Left lung (tissue), 10 donors: ENCODE results near the gene TTC31. TPM values are rescaled to one million over a fixed set of nuclear protein-coding genes. Genes with fewer than 3 reads are reported as not detected.

Experiments
- ATAC-seq: fragments of 200-7000 bp; cut with Tn5 transposase; one replicate; pipeline ENCODE4 v1.9.1; 2020; ENCODE audit warnings: moderate library complexity
- DNase-seq, 4 donors: peaks; one replicate each; pipeline ENCODE4 v3.0.0-alpha.2; 2013 to 2020
- H3K27ac ChIP-seq, 2 donors: fragments of 200-600 bp; sonication (generic) in 1 of 2; one replicate each; pipeline versions ENCODE4 v1.5.0 to v1.8.0; 2020 to 2021
- H3K27me3 ChIP-seq, 2 donors: fragments of 200-600 bp; sonication (generic) in 1 of 2; one replicate each; pipeline versions ENCODE4 v1.5.0 to v1.8.0; 2020 to 2021
- H3K36me3 ChIP-seq, 2 donors: fragments of 200-600 bp; sonication (generic) in 1 of 2; one replicate each; pipeline versions ENCODE4 v1.5.0 to v1.8.0; 2020 to 2021
- H3K4me1 ChIP-seq, 2 donors: fragments of 200-600 bp; one replicate each; pipeline ENCODE4 v1.8.0; 2021
- H3K4me3 ChIP-seq, 2 donors: fragments of 200-600 bp; sonication (generic) in 1 of 2; one replicate each; pipeline versions ENCODE4 v1.5.0 to v1.8.0; 2020 to 2021; ENCODE audit warnings: mild to moderate bottlenecking in 1 of 2
- H3K9me3 ChIP-seq, 2 donors: fragments of 200-600 bp; sonication (generic) in 1 of 2; one replicate each; pipeline versions ENCODE4 v1.5.0 to v1.8.0; 2020 to 2021
- CTCF ChIP-seq, 2 donors: fragments of 200-600 bp; sonication (generic) in 1 of 2; IDR thresholded peaks; one replicate each; pipeline versions ENCODE4 v1.5.0 to v1.8.0; 2021; ENCODE audit warnings: antibody characterized with exemption in 2 of 2
- intact Hi-C, 2 donors: fragments of 100-400 bp; cut with DNase I; formaldehyde crosslinking; loops; one replicate each; pipeline versions ENCODE4 v1.11.2 to v1.14.2; 2022
- polyA plus RNA-seq, 6 donors: library from polyadenylated mRNA; unstranded; fragments of 120-200 nt; gene quantifications; one replicate each; pipeline ENCODE4 v1.2.1, GENCODE V29; 2013; ENCODE audit not compliant: insufficient read length in 6 of 6
- total RNA-seq, 2 donors: library from RNA; stranded (reverse); fragmentation: NEBNext Ultra II Directional; extraction: Animal tissue kit (Norgen Biotek cat#: 25700); gene quantifications; one replicate each; pipeline ENCODE4 v1.2.1, GENCODE V29; 2021
- donor health status: DM: no; HTN: yes; CAD: no.
- donor health status: DM: no; HTN: no; CAD: no.

TTC31 gene
- total and polyA plus RNA-seq, 8 donors = 22.1 to 38.4 (median 33.5) TPM

DNA sequence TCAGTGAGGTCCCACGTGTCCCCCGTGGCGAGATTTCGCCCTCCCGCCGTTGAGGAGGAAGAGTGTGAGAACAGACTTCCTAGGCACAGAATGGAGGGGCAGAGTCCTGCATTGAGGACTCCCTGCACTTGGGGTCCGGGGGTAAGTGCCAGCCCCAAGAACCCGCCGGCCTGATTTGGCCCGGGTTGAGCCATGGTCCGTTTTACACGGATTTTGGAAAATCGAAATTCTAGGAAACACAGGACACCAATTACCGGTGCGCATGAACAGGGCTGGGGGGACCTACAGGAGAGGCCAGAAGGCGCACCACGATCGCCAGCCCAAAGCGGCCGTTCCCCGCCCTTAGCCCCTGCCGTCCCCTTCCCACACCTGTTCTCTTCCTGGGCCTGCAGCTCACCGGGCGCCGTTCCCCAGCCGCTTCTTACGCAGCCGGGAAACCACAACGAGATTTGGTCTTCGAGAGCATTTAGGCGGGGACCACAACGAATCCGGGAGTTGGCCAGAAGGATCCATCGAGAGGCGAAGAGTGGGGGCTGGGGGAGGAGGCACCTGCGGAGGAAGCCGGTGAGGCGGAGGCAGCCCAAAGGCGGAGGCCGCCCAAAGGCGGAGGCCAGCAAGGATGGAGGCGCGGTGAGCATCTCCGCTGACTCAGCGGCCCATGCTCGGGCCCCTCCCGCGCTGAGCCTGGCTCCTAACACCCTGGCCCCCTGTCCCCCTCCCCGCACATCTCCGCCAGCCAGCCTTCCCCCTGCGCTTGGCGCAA, 30.9 kb downstream of the TTC31 start:
- ATAC-seq (no peak), DNase-seq (no peak)
- no peak overlapping the region for H3K27ac ChIP-seq
- H3K4me3 ChIP-seq = no peak overlapping the region
- H3K27me3 ChIP-seq = peaks cover 95 to 100% of the 10 kb centered on the region in 2 donors
- no peaks in the 10 kb centered on the region for H3K9me3 ChIP-seq
- no peak for TF ChIP-seq CTCF (IDR thresholded peaks at IDR 0.05)
- H3K4me1 ChIP-seq = peaks cover 11 to 35% of the 10 kb centered on the region in 2 donors
- intact Hi-C loops = no loop called here
- no peaks in the 10 kb centered on the region for H3K36me3 ChIP-seq

DNA sequence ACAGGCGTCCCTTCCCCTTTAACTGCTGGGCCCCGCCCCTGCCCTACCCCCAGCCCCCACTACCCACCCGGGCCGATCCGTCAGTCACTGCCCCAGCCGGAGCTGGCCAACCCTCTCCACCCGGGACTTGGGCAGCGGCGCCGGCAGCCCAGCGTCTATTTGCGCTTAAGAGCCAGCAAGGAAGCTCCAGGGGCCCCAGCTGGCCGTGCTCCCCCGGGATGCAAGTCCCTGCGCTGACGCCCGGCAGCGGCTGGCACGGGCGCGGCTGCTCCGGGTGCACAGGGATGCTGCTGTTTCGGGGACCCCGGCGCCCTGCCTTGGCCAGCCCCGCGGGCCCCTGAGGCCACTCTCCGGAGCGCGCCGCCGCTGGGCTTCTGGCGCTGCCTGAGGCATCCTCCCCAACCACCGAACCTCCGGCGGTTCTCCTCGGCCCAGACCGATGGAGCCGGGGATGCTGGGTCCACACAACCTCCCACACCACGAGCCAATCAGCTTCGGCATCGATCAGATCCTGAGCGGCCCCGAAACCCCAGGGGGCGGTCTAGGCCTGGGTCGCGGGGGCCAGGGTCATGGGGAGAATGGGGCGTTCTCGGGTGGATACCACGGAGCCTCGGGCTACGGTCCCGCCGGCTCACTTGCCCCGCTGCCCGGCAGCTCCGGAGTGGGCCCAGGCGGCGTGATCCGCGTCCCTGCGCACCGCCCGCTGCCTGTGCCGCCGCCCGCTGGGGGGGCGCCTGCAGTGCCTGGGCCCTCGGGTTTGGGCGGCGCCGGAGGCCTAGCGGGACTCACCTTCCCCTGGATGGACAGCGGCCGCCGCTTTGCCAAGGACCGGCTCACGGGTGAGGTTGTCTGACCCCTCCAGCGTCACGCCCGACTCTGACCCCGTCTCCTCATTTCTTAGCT, 31.7 kb downstream of the TTC31 start, which contains the start of gene TLX2:
TSS of gene TLX2 (plus strand) at position 83 of the 903 bp plus-strand sequence. CDS start at position 440, 357 bp downstream.
- intact Hi-C loops = no loop called here
- no peaks in the 10 kb centered on the region for H3K36me3 ChIP-seq
- ATAC-seq (no peak), DNase-seq (no peak)
- TF ChIP-seq CTCF (IDR thresholded peaks at IDR 0.05) = no peak
- H3K27me3 ChIP-seq = peaks cover 92 to 100% of the 10 kb centered on the region in 2 donors
- H3K27ac ChIP-seq = no peak within 1 kb of the TSS
- H3K4me3 ChIP-seq = no peak within 1 kb of the TSS
- H3K4me1 ChIP-seq = peaks cover 11 to 35% of the 10 kb centered on the region in 2 donors
- no peaks in the 10 kb centered on the region for H3K9me3 ChIP-seq

DNA sequence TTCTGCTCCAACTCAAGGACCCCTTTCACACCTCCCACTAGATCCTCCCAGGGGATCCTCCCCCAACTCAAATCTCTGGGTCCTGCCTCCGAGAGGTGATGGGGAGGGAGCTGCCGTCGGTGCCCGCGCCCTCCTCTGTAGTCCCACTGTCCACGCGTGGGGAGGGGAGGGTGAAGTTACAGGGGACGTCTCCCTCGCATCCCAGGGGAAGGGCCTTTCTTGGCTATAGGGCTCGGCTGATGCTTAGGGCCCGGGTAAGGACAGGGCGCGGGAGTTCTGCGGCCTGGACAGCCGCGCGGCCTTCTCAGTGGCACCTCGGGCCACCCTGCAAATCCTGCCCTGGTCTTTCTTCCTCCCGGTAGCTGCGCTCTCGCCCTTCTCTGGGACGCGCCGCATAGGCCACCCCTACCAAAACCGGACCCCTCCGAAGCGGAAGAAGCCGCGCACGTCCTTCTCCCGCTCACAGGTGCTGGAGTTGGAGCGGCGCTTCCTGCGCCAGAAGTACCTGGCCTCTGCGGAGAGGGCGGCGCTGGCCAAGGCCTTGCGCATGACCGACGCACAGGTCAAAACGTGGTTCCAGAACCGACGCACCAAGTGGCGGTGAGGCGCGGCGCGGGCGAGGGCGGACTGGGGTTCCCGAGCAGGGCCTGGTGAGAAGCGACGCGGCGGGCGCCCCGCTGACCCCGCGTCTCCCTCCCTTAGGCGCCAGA, 32.5 kb downstream of the TTC31 start:
- no peaks in the 10 kb centered on the region for H3K9me3 ChIP-seq
- no peaks in the 10 kb centered on the region for H3K36me3 ChIP-seq
- DNase-seq = peak in 1 of 4 donors; percentile 84
- intact Hi-C loops = no loop called here
- peaks cover 11 to 35% of the 10 kb centered on the region in 2 donors for H3K4me1 ChIP-seq
- TF ChIP-seq CTCF (IDR thresholded peaks at IDR 0.05) = no peak
- no peak overlapping the region for H3K27ac ChIP-seq
- peaks cover 92 to 100% of the 10 kb centered on the region in 2 donors for H3K27me3 ChIP-seq
- ATAC-seq = peak; percentile 60
- peak overlapping the region; percentile 15 to 43 for H3K4me3 ChIP-seq

GRCh38 chr2:74515981-74516633, 33.2 kb downstream of the TTC31 start:
- H3K4me3 ChIP-seq = peak overlapping the region; percentile 15 to 43
- DNase-seq = peak in 3 of 4 donors; percentile 68 to 88 (median 69)

More at GRCh38 chr2:74515981-74516633, 33.2 kb downstream of the TTC31 start:
- no peak for TF ChIP-seq CTCF (IDR thresholded peaks at IDR 0.05)
- Histone ChIP-seq H3K36me3 (no peaks in the 10 kb centered on the region), H3K27ac (no peak overlapping the region), H3K9me3 (no peaks in the 10 kb centered on the region), H3K27me3 (peaks cover 85 to 100% of the 10 kb centered on the region in 2 donors), H3K4me1 (peaks cover 11 to 35% of the 10 kb centered on the region in 2 donors)
- intact Hi-C loops = no loop called here
- ATAC-seq = peak; percentile 90
